Inferior parietal cortex (tissue), 1 donor: ENCODE data around the gene SNW1.
"Not testable (repeated sequence)": the region's sequence is repeated elsewhere in the genome, so short reads cannot be mapped to it uniquely, and the experiment has no call there.

ENCODE experiments used
- DNase-seq: peaks from one replicate; pipeline ENCODE4 v3.0.0-alpha.2; 2016; ENCODE audit errors: extremely low spot score

The SNW1 gene

GRCh38 chr14:77752266-77752665 lies 8.7 kb downstream of the SNW1 start:
- no peak for DNase-seq

GRCh38 chr14:77747425-77747824 lies 13.5 kb downstream of the SNW1 start:
- DNase-seq = not testable (repeated sequence)

- DNase-seq = no peak
Measured at GRCh38 chr14:77746064-77746702, 14.8 kb downstream of the SNW1 start.

- DNase-seq = no peak
Measured at GRCh38 chr14:77741438-77741837, 19.5 kb downstream of the SNW1 start.

- no peak for DNase-seq
Measured at GRCh38 chr14:77738559-77739250, 22.3 kb downstream of the SNW1 start.

GRCh38 chr14:77730976-77731497 lies 29.9 kb downstream of the SNW1 start:
- DNase-seq = no peak

- no peak for DNase-seq
Measured at GRCh38 chr14:77722301-77722700, 38.7 kb downstream of the SNW1 start.

GRCh38 chr14:77721437-77721836 lies 39.5 kb downstream of the SNW1 start:
- no peak for DNase-seq

- no peak for DNase-seq
Measured at GRCh38 chr14:77717608-77718305, 43.2 kb downstream of the SNW1 start.

- no peak for DNase-seq
Measured at GRCh38 chr14:77714926-77715325, 46.0 kb downstream of the SNW1 start.

- no peak for DNase-seq
Measured at GRCh38 chr14:77710364-77710763, 50.6 kb downstream of the SNW1 start.

- peak; percentile 17 for DNase-seq
Measured at GRCh38 chr14:77709412-77709811, 51.5 kb downstream of the SNW1 start.

- DNase-seq = no peak
Measured at GRCh38 chr14:77708749-77709148, 52.2 kb downstream of the SNW1 start.

- peak; percentile 99 for DNase-seq
Measured at GRCh38 chr14:77707724-77708408, 53.1 kb downstream of the SNW1 start, which contains the start of the genes ALKBH1 and SLIRP. TSS of gene ALKBH1 (minus strand) at chr14:77708023. CDS start at chr14:77708004, 19 bp downstream. TSS of gene SLIRP (plus strand) at chr14:77708103. CDS start at chr14:77708112, 9 bp downstream.

- peak; percentile 55 for DNase-seq
Measured at GRCh38 chr14:77707355-77707723, 53.6 kb downstream of the SNW1 start.

GRCh38 chr14:77691259-77691658 lies 69.7 kb downstream of the SNW1 start:
- no peak for DNase-seq

GRCh38 chr14:77682158-77682553 lies 78.8 kb downstream of the SNW1 start:
- DNase-seq = peak; percentile 29

GRCh38 chr14:77681196-77682157 lies 79.5 kb downstream of the SNW1 start:
- peak; percentile 38 for DNase-seq

GRCh38 chr14:77674931-77675330 lies 86.0 kb downstream of the SNW1 start:
- no peak for DNase-seq

- DNase-seq = no peak
Measured at GRCh38 chr14:77673193-77673592, 87.8 kb downstream of the SNW1 start.
